H1 (cell line): ENCODE measurements around the gene SLC6A19. TPM values are rescaled to one million over a fixed set of nuclear protein-coding genes. Genes with fewer than 3 reads are reported as not detected.

Experiments
- CTCF ChIA-PET: fragments of 300-600 bp; sonication (Branson Sonifier 250); formaldehyde crosslinking; loops from one replicate; lab custom pipeline; 2021; ENCODE audit not compliant: partially characterized antibody; lab: Charles Lee
- POLR2A ChIA-PET: fragments of 300-600 bp; sonication (Branson Sonifier 250); formaldehyde crosslinking; loops from one replicate; lab custom pipeline; 2021; ENCODE audit warnings: inconsistent platforms; ENCODE audit not compliant: partially characterized antibody; lab: Charles Lee
- DNase-seq, 2 experiments: peaks; one replicate each; pipeline versions ENCODE4 v3.0.0 to v3.0.0-alpha.2; 2010 to 2022; ENCODE audit warnings: low spot score in 2 of 2, low read depth in 1 of 2, mixed read lengths in 1 of 2
- FAIRE-seq: peaks from 2 replicates; lab custom pipeline; 2011; peaks lifted over from hg19 to GRCh38; lab: Jason Lieb, UNC
- H2AFZ ChIP-seq: 2 replicates; pipeline ENCODE4 v1.8.1; 2012; ENCODE audit warnings: low read length, inconsistent platforms
- H2AK5ac ChIP-seq: 2 replicates; pipeline ENCODE4 v1.6.1; 2013; ENCODE audit warnings: low read depth, low read length
- H2BK120ac ChIP-seq: replicated peaks from 2 replicates; pipeline ENCODE3; 2013; ENCODE audit warnings: low read depth, low read length, inconsistent platforms
- H2BK12ac ChIP-seq: 2 replicates; pipeline ENCODE4 v1.6.1; 2013; ENCODE audit warnings: low read depth, low read length
- H2BK15ac ChIP-seq: 2 replicates; pipeline ENCODE4 v1.6.1; 2013; ENCODE audit warnings: low read length
- H2BK20ac ChIP-seq: 2 replicates; pipeline ENCODE4 v1.6.1; 2013; ENCODE audit warnings: low read length
- H2BK5ac ChIP-seq: 2 replicates; pipeline ENCODE4 v1.6.1; 2013; ENCODE audit warnings: low read depth, low read length
- H3K14ac ChIP-seq: 2 replicates; pipeline ENCODE4 v1.6.1; 2013; ENCODE audit warnings: inconsistent platforms; ENCODE audit not compliant: insufficient read length
- H3K18ac ChIP-seq: 2 replicates; pipeline ENCODE4 v1.6.1; 2013; ENCODE audit warnings: low read length; ENCODE audit errors: extremely low read depth
- H3K23ac ChIP-seq: 2 replicates; pipeline ENCODE4 v1.6.1; 2013; ENCODE audit warnings: inconsistent platforms; ENCODE audit not compliant: insufficient read length
- H3K23me2 ChIP-seq: 2 replicates; pipeline ENCODE4 v1.6.1; 2013; ENCODE audit warnings: low read depth, low read length
- H3K27ac ChIP-seq: 2 replicates; pipeline ENCODE4 v1.6.1; 2011; ENCODE audit warnings: low read depth, low read length, inconsistent platforms
- H3K27me3 ChIP-seq, 4 experiments: replicated peaks in 1 of 4; 1 replicate in 1 of 4; 2 replicates in 3 of 4; pipeline versions ENCODE4 v1.6.1 to v1.8.1; 2011 to 2013; ENCODE audit warnings: low read length in 3 of 4, mild to moderate bottlenecking in 3 of 4, inconsistent platforms in 2 of 4, mixed read lengths in 2 of 4, moderate library complexity in 1 of 4; ENCODE audit not compliant: control insufficient read depth in 3 of 4, insufficient read depth in 3 of 4; ENCODE audit errors: extremely low read depth in 1 of 4
- H3K36me3 ChIP-seq, 4 experiments: 2 replicates each; pipeline versions ENCODE4 v1.6.1 to v1.8.1; 2011 to 2013; ENCODE audit warnings: mild to moderate bottlenecking in 4 of 4, low read length in 3 of 4, moderate library complexity in 2 of 4, control low read depth in 1 of 4, inconsistent platforms in 1 of 4; ENCODE audit not compliant: insufficient read depth in 4 of 4, control insufficient read depth in 2 of 4
- H3K4ac ChIP-seq: replicated peaks from 2 replicates; pipeline ENCODE3; 2013; ENCODE audit warnings: low read length, low read depth, mixed read lengths, inconsistent platforms; ENCODE audit not compliant: insufficient read length
- H3K4me1 ChIP-seq, 4 experiments: replicated peaks in 1 of 4; 1 replicate in 1 of 4; 2 replicates in 3 of 4; pipeline versions ENCODE4 v1.6.1 to v1.8.1; 2011 to 2013; ENCODE audit warnings: low read length in 3 of 4, inconsistent platforms in 2 of 4, mixed read lengths in 1 of 4; ENCODE audit not compliant: insufficient read depth in 4 of 4, control insufficient read depth in 3 of 4
- H3K4me2 ChIP-seq, 2 experiments: 2 replicates each; pipeline versions ENCODE4 v1.6.1 to v1.8.1; 2011 to 2013; ENCODE audit warnings: low read depth in 2 of 2, low read length in 2 of 2, control low read depth in 1 of 2, inconsistent platforms in 1 of 2, mild to moderate bottlenecking in 1 of 2; ENCODE audit not compliant: insufficient read depth in 1 of 2
- H3K4me3 ChIP-seq, 4 experiments: fragments of 200-600, 300-600 bp in 1 of 4; sonication (generic), shearing (Covaris generic), sonication (Bioruptor Twin) in 1 of 4; 2 replicates each; pipeline versions ENCODE4 v1.5.1 to v1.8.1; 2011 to 2016; ENCODE audit warnings: low read length in 4 of 4, low read depth in 3 of 4, control low read depth in 2 of 4, inconsistent platforms in 2 of 4, mild to moderate bottlenecking in 2 of 4, mixed read lengths in 1 of 4, moderate library complexity in 1 of 4; ENCODE audit not compliant: insufficient read depth in 2 of 4; ENCODE audit errors: extremely low read depth in 1 of 4
- H3K56ac ChIP-seq: replicated peaks from 2 replicates; pipeline ENCODE3; 2013; ENCODE audit warnings: low read depth, mild to moderate bottlenecking, mixed read lengths, low read length, inconsistent platforms; ENCODE audit not compliant: insufficient read length
- H3K79me1 ChIP-seq: 2 replicates; pipeline ENCODE4 v1.6.1; 2013; ENCODE audit warnings: low read depth, low read length, control low read depth
- H3K79me2 ChIP-seq, 2 experiments: 2 replicates each; pipeline versions ENCODE4 v1.6.1 to v1.8.1; 2012 to 2013; ENCODE audit warnings: low read length in 2 of 2, mild to moderate bottlenecking in 2 of 2, inconsistent platforms in 1 of 2; ENCODE audit not compliant: insufficient read depth in 2 of 2, control insufficient read depth in 1 of 2
- H3K9ac ChIP-seq, 4 experiments: replicated peaks in 1 of 4; 1 replicate in 1 of 4; 2 replicates in 3 of 4; pipeline versions ENCODE4 v1.6.1 to v1.8.1; 2011 to 2013; ENCODE audit warnings: low read depth in 3 of 4, low read length in 3 of 4, control low read depth in 2 of 4, mild to moderate bottlenecking in 2 of 4, moderate library complexity in 2 of 4, inconsistent platforms in 1 of 4; ENCODE audit errors: extremely low read depth in 1 of 4
- H3K9me3 ChIP-seq, 2 experiments: 2 replicates each; pipeline versions ENCODE4 v1.6.1 to v1.8.1; 2012 to 2013; ENCODE audit warnings: mild to moderate bottlenecking in 2 of 2, moderate library complexity in 2 of 2, control low read depth in 1 of 2, inconsistent platforms in 1 of 2, low read depth in 1 of 2, low read length in 1 of 2, mixed read lengths in 1 of 2; ENCODE audit not compliant: insufficient read depth in 2 of 2
- H4K20me1 ChIP-seq, 2 experiments: replicated peaks in 1 of 2; 2 replicates each; pipeline versions ENCODE3 to v1.8.1; 2011 to 2013; ENCODE audit warnings: inconsistent platforms in 2 of 2, low read length in 2 of 2, mild to moderate bottlenecking in 1 of 2; ENCODE audit not compliant: insufficient read depth in 2 of 2, control insufficient read depth in 1 of 2
- H4K5ac ChIP-seq: 2 replicates; pipeline ENCODE4 v1.6.1; 2013; ENCODE audit warnings: low read length, low read depth, mixed read lengths, inconsistent platforms; ENCODE audit not compliant: insufficient read length
- H4K8ac ChIP-seq: 2 replicates; pipeline ENCODE4 v1.8.0; 2013; ENCODE audit warnings: mild to moderate bottlenecking, moderate library complexity, low read length, inconsistent platforms; ENCODE audit not compliant: insufficient read depth; ENCODE audit errors: extremely low read depth
- H4K91ac ChIP-seq: replicated peaks from 2 replicates; pipeline ENCODE3; 2013; ENCODE audit warnings: low read length, mixed read lengths, inconsistent platforms; ENCODE audit not compliant: insufficient read length
- ASH2L ChIP-seq: fragments of 200-600, 300-600 bp; sonication (generic); IDR thresholded peaks from one replicate; pipeline ENCODE4 v1.7.1; 2017; ENCODE audit warnings: low read length
- BACH1 ChIP-seq: IDR thresholded peaks from 2 replicates; pipeline ENCODE4 v1.6.1; 2012; ENCODE audit warnings: low read length, improper control_type of control experiment
- CBX5 ChIP-seq: fragments of 300-800, 300-1000 bp; sonication (generic); IDR thresholded peaks from 2 replicates; pipeline ENCODE4 v1.7.1; 2016; ENCODE audit warnings: antibody characterized with exemption, low read length, low read depth
- CEBPB ChIP-seq: IDR thresholded peaks from 2 replicates; pipeline ENCODE4 v1.6.1; 2012; ENCODE audit warnings: low read depth, low read length
- CHD1 ChIP-seq: IDR thresholded peaks from 2 replicates; pipeline ENCODE4 v1.6.1; 2012; ENCODE audit warnings: low read depth, low read length, improper control_type of control experiment
- HDAC6 ChIP-seq: IDR thresholded peaks from one replicate; pipeline ENCODE4 v1.7.1; 2012; ENCODE audit warnings: low read depth, mild to moderate bottlenecking, inconsistent platforms, low read length, moderate library complexity
- POU5F1 ChIP-seq: IDR thresholded peaks from 2 replicates; pipeline ENCODE4 v1.6.1; 2011; ENCODE audit warnings: low read depth, mild to moderate bottlenecking, low read length, moderate library complexity
- RFX5 ChIP-seq: IDR thresholded peaks from 2 replicates; pipeline ENCODE4 v1.6.1; 2011; ENCODE audit warnings: low read depth, low read length, improper control_type of control experiment, borderline replicate concordance
- RNF2 ChIP-seq: fragments of 200-900, 300-1000 bp; sonication (generic); IDR thresholded peaks from 2 replicates; pipeline ENCODE4 v1.7.1; 2016; ENCODE audit warnings: borderline replicate concordance, low read depth, mild to moderate bottlenecking, antibody characterized with exemption, low read length; ENCODE audit not compliant: poor library complexity, severe bottlenecking; ENCODE audit errors: missing control alignments
- SIRT6 ChIP-seq: IDR thresholded peaks from one replicate; pipeline ENCODE4 v1.7.1; 2012; ENCODE audit warnings: low read length, inconsistent platforms
- SIX5 ChIP-seq: IDR thresholded peaks from 2 replicates; pipeline ENCODE4 v1.6.1; 2011; ENCODE audit warnings: mild to moderate bottlenecking, low read depth, low read length
- SP1 ChIP-seq: IDR thresholded peaks from 2 replicates; pipeline ENCODE4 v1.6.1; 2011; ENCODE audit warnings: low read depth, low read length
- TBP ChIP-seq: IDR thresholded peaks from 2 replicates; pipeline ENCODE4 v1.6.1; 2011; ENCODE audit warnings: low read depth, low read length, improper control_type of control experiment
- WGBS, 2 experiments: shearing (Covaris generic) in 1 of 2; methylation state at CpG; one replicate each; pipeline versions ENCODE4 v1.1.6 to v1.1.7; 2013 to 2015; ENCODE audit warnings: low lambda C conversion rate in 2 of 2, mixed read lengths in 2 of 2, inconsistent platforms in 1 of 2, low coverage in 1 of 2, missing lambda C conversion rate in 1 of 2; ENCODE audit not compliant: insufficient replicate concordance in 2 of 2, insufficient coverage in 1 of 2, insufficient read length in 1 of 2; ENCODE audit errors: extremely low coverage in 1 of 2, missing lambda C conversion rate in 1 of 2; 5-methylcytosine and 5-hydroxymethylcytosine counted together
- polyA plus RNA-seq, 7 experiments: library from polyadenylated mRNA; depleted of rRNA in 3 of 7; stranded (reverse) in 5 of 7; unstranded in 2 of 7; fragments of >200 nt in 5 of 7; fragments of 200-250 nt in 2 of 7; gene quantifications; 1 replicate in 5 of 7; 2 replicates in 1 of 7; 4 replicates in 1 of 7; pipeline versions ENCODE4 v1.2.1 to v1.2.3, GENCODE V29; 2011 to 2013; ENCODE audit warnings: missing spikeins in 2 of 7, mixed read lengths in 2 of 7
- total RNA-seq: library from RNA; stranded (reverse); fragmentation: NEBNext Ultra II Directional; extraction: Animal tissue kit (Norgen Biotek cat#: 25700); gene quantifications from 2 replicates; pipeline ENCODE4 v1.2.1, GENCODE V29; 2021

The SLC6A19 gene
- total and polyA plus RNA-seq, 2 of the 8 experiments (the other 6 are each of a cell fraction or from before 2014, with no cell fraction given) = 0.02 TPM; not detected in 1

DNA sequence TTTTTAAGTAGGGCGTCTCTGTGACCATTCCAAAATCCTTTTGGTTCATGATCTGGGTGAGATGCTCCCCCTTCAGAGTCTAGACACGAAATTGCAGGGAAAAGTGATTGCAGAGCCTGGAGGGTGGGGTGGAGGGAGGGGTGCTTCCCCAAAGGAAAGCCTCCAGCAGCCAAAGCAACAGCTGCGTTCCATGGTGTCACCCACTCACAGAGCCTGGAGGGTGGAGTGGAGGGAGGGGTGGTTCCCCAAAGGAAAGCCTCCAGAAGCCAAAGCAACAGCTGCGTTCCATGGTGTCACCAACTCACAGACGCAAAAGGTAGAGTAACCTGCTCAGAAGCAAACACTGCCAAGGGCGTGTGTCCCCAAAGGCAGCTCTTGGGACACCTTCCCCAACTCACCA, 46.4 kb downstream of the SLC6A19 start:
- FAIRE-seq (no peak), DNase-seq (no peak)
- Histone ChIP-seq H3K4me3 (no peak overlapping the region), H3K4me2 (no peak overlapping the region), H3K9ac (no peak overlapping the region), H3K9me3 (no peaks in the 10 kb centered on the region), H4K8ac (no peak overlapping the region), H4K5ac (no peak overlapping the region), H4K91ac (no peak overlapping the region), H3K23me2 (peaks cover 2% of the 10 kb centered on the region; the same call in 1 of the 2 replicates), H4K20me1 (peaks cover 10 to 11% of the 10 kb centered on the region in 2 experiments), H3K18ac (no peak overlapping the region), H3K4me1 (peaks cover 0 to 9% (median under 1%) of the 10 kb centered on the region in 4 experiments; a peak in 5 of 7 replicates), H3K27me3 (no peaks in the 10 kb centered on the region; a peak in 1 of 7 replicates), H2AK5ac (no peak overlapping the region), H3K36me3 (no peaks in the 10 kb centered on the region), H3K14ac (no peak overlapping the region), H3K56ac (no peak overlapping the region), H3K27ac (no peak overlapping the region), H2BK120ac (no peak overlapping the region), H2BK15ac (no peak overlapping the region), H3K4ac (no peak overlapping the region), H3K79me1 (no peaks in the 10 kb centered on the region), H2AFZ (no peak overlapping the region), H2BK20ac (no peak overlapping the region), H2BK5ac (no peak overlapping the region), H2BK12ac (no peak overlapping the region), H3K79me2 (no peaks in the 10 kb centered on the region), H3K23ac (no peak overlapping the region)
- ChIA-PET POLR2A (interaction anchor here (0.7 kb wide), 1 partner anchor 387 kb away, joined by 4 read pairs; no protein-coding TSS in a partner anchor), CTCF (interaction anchor here (0.6 to 3.1 kb wide), 6 partner anchors 22 to 225 kb away, joined by 3 to 13 read pairs (median 3); no protein-coding TSS in a partner anchor)
- TF ChIP-seq SP1 (no peak), RNF2 (no peak), SIX5 (no peak), TBP (no peak), HDAC6 (no peak), ASH2L (no peak), SIRT6 (no peak), CBX5 (no peak), POU5F1 (no peak), CEBPB (no peak), BACH1 (no peak), CHD1 (no peak), RFX5 (no peak)
- WGBS, 2 experiments = 89% methylated on average over 5 of the region's 6 CpGs; no CpG with 5 or more reads in 1 of the 2 experiments
